Tibial artery (tissue), 4 donors: ENCODE measurements around the gene EIF3F.

Experiments
- DNase-seq, 2 donors: peaks; one replicate each; pipeline ENCODE4 v3.0.0-alpha.2; 2019
- H3K27ac ChIP-seq, 2 donors: fragments of 200-600 bp; sonication (generic) in 1 of 2; 1 replicate in 1 of 2; 2 replicates in 1 of 2; pipeline ENCODE4 v1.5.1; 2018 to 2019; ENCODE audit warnings: mild to moderate bottlenecking in 1 of 2
- H3K27me3 ChIP-seq, 2 donors: fragments of 200-600 bp; sonication (generic) in 1 of 2; one replicate each; pipeline versions ENCODE4 v1.5.1 to v1.6.0; 2016 to 2019
- H3K36me3 ChIP-seq, 3 donors: fragments of 200-600 bp; sonication (generic) in 2 of 3; one replicate each; pipeline ENCODE4 v1.5.1; 2016 to 2019; ENCODE audit warnings: mild to moderate bottlenecking in 2 of 3
- H3K4me1 ChIP-seq, 4 donors: fragments of 200-600 bp; sonication (generic) in 2 of 4; 1 replicate in 3 of 4; 2 replicates in 1 of 4; pipeline ENCODE4 v1.5.1; 2016 to 2019
- H3K4me3 ChIP-seq, 2 donors: fragments of 200-600 bp; sonication (generic) in 1 of 2; 1 replicate in 1 of 2; 2 replicates in 1 of 2; pipeline ENCODE4 v1.5.1; 2018 to 2019; ENCODE audit warnings: mild to moderate bottlenecking in 2 of 2
- H3K9me3 ChIP-seq, 3 donors: fragments of 200-600 bp; sonication (generic) in 1 of 3; one replicate each; pipeline ENCODE4 v1.5.1; 2016 to 2019
- CTCF ChIP-seq, 2 experiments: fragments of 200-600 bp in 1 of 2; fragments of 450-650 bp in 1 of 2; IDR thresholded peaks; one replicate each; pipeline ENCODE4 v1.5.1; 2017 to 2019; ENCODE audit warnings: antibody characterized with exemption in 2 of 2, mild to moderate bottlenecking in 1 of 2, moderate library complexity in 1 of 2
- intact Hi-C: fragments of 100-400 bp; cut with DNase I; formaldehyde crosslinking; loops from one replicate; pipeline ENCODE4 v1.15.0; 2023; ENCODE audit warnings: low total_unique reads

The EIF3F gene

GRCh38 chr11:8026982-8027381, 39.8 kb downstream of the EIF3F start:
- H3K4me1 ChIP-seq, result peaks cover 0 to 10% (median 2%) of the 10 kb centered on the region in 4 donors

GRCh38 chr11:8028766-8029165, 41.6 kb downstream of the EIF3F start:
- Histone ChIP-seq H3K4me3 (no peak overlapping the region), H3K27me3 (peaks cover 0 to 30% of the 10 kb centered on the region in 2 donors), H3K27ac (no peak overlapping the region), H3K36me3 (no peaks in the 10 kb centered on the region), H3K9me3 (no peaks in the 10 kb centered on the region), H3K4me1 (peaks cover 0 to 10% (median 2%) of the 10 kb centered on the region in 4 donors)
- intact Hi-C loops, result no loop called here
- no peak for DNase-seq
- no peak for TF ChIP-seq CTCF (IDR thresholded peaks at IDR 0.05)

More at GRCh38 chr11:8026982-8027381, 39.8 kb downstream of the EIF3F start:
- H3K9me3 ChIP-seq, result no peaks in the 10 kb centered on the region
- intact Hi-C loops, result no loop called here
- H3K27ac ChIP-seq, result no peak overlapping the region
- peaks cover 0 to 22% of the 10 kb centered on the region in 2 donors for H3K27me3 ChIP-seq
- no peak overlapping the region for H3K4me3 ChIP-seq
- no peaks in the 10 kb centered on the region for H3K36me3 ChIP-seq
- DNase-seq, result no peak
- TF ChIP-seq CTCF (IDR thresholded peaks at IDR 0.05), result no peak

- no peak for TF ChIP-seq CTCF (IDR thresholded peaks at IDR 0.05)
- intact Hi-C loops, result no loop called here
- Histone ChIP-seq H3K36me3 (no peaks in the 10 kb centered on the region), H3K9me3 (no peaks in the 10 kb centered on the region), H3K4me1 (peaks cover 0 to 10% (median 2%) of the 10 kb centered on the region in 4 donors), H3K4me3 (no peak overlapping the region), H3K27me3 (peaks cover 0 to 30% of the 10 kb centered on the region in 2 donors), H3K27ac (no peak overlapping the region)
- DNase-seq, result no peak
Observed at GRCh38 chr11:8030526-8031247, 43.5 kb downstream of the EIF3F start.

- Histone ChIP-seq H3K36me3 (no peaks in the 10 kb centered on the region), H3K9me3 (no peaks in the 10 kb centered on the region), H3K4me1 (peaks cover 0 to 10% (median 2%) of the 10 kb centered on the region in 4 donors), H3K27me3 (peaks cover 0 to 30% of the 10 kb centered on the region in 2 donors), H3K27ac (no peak overlapping the region), H3K4me3 (no peak overlapping the region)
- intact Hi-C loops, result loop anchor here (2.0 kb wide), 1 partner anchor 57 kb away; no protein-coding TSS in a partner anchor
- no peak for DNase-seq
- TF ChIP-seq CTCF (IDR thresholded peaks at IDR 0.05), result no peak
Observed at GRCh38 chr11:8031248-8032115, 44.3 kb downstream of the EIF3F start.

GRCh38 chr11:8032122-8032521, 45.0 kb downstream of the EIF3F start:
- Histone ChIP-seq H3K36me3 (no peaks in the 10 kb centered on the region), H3K27ac (no peak overlapping the region), H3K27me3 (peaks cover 0 to 30% of the 10 kb centered on the region in 2 donors), H3K9me3 (no peaks in the 10 kb centered on the region), H3K4me1 (peaks cover 0 to 10% (median 2%) of the 10 kb centered on the region in 4 donors), H3K4me3 (no peak overlapping the region)
- intact Hi-C loops, result loop anchor here (2.0 kb wide), 1 partner anchor 57 kb away; no protein-coding TSS in a partner anchor
- no peak for TF ChIP-seq CTCF (IDR thresholded peaks at IDR 0.05)
- no peak for DNase-seq
